A673 (cell line): ENCODE data around the gene ITPR2.

Experiments used
- EZH2 ChIP-seq: fragments of 200-600 bp; sonication (generic); IDR thresholded peaks from 2 replicates; pipeline ENCODE4 v1.6.1; 2017; ENCODE audit warnings: borderline replicate concordance, low read depth, mild to moderate bottlenecking, mixed read lengths, antibody characterized with exemption, low read length; ENCODE audit not compliant: poor library complexity, severe bottlenecking
- TF ChIP-seq, protein P1 (sequence below): fragments of 300-800, 200-600 bp; sonication (generic); conservative IDR thresholded peaks from 2 replicates; pipeline ENCODE4 v1.5.1; 2017; ENCODE audit warnings: low read depth, mild to moderate bottlenecking, antibody characterized with exemption, low read length, moderate library complexity, mixed read lengths

DNA sequence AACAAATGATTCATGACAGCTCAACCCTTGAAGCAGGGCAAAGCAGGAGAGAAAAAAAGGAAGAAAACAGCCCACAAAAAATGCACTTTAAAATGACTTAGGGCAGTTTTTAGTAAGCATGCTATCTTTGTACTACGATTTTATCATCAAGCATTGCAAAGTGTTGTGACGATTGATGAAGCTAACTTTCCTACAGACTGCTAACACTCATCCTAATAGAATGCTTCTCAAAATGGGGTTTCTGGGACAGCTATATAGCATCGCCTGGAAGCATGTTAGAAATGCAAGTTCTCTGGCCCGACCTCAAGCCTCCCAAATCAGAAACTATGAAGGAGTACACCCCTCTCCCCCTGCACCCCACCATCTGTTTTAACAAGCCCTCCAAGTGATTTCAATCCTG lies 381.2 kb downstream of the ITPR2 start:
- TF ChIP-seq, protein P1, sequence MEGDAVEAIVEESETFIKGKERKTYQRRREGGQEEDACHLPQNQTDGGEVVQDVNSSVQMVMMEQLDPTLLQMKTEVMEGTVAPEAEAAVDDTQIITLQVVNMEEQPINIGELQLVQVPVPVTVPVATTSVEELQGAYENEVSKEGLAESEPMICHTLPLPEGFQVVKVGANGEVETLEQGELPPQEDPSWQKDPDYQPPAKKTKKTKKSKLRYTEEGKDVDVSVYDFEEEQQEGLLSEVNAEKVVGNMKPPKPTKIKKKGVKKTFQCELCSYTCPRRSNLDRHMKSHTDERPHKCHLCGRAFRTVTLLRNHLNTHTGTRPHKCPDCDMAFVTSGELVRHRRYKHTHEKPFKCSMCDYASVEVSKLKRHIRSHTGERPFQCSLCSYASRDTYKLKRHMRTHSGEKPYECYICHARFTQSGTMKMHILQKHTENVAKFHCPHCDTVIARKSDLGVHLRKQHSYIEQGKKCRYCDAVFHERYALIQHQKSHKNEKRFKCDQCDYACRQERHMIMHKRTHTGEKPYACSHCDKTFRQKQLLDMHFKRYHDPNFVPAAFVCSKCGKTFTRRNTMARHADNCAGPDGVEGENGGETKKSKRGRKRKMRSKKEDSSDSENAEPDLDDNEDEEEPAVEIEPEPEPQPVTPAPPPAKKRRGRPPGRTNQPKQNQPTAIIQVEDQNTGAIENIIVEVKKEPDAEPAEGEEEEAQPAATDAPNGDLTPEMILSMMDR: no peak
- no peak for TF ChIP-seq EZH2
